SK-N-SH (cell line): Measurements from ENCODE around the gene CAPN9. TPM values are rescaled to one million over a fixed set of nuclear protein-coding genes. Genes with fewer than 3 reads are reported as not detected.

Source experiments
- CTCF ChIA-PET: fragments of 300-600, 350-600 bp; formaldehyde crosslinking; extraction: SDS; loops from one replicate; lab custom pipeline; 2021; lab: Yijun Ruan, JAX
- POLR2A ChIA-PET: fragments of 350-600 bp; sonication (Branson Sonifier 250); formaldehyde crosslinking; extraction: SDS; loops from one replicate; lab custom pipeline; 2020; ENCODE audit warnings: antibody characterized with exemption, inconsistent platforms; lab: Yijun Ruan, JAX
- DNase-seq: peaks from one replicate; pipeline ENCODE4 v3.0.0; 2012
- H2AFZ ChIP-seq: fragments of 200-600 bp; sonication (generic); 2 replicates; pipeline ENCODE4 v1.8.1; 2016; ENCODE audit warnings: antibody characterized with exemption, mild to moderate bottlenecking, low read depth
- H3F3A ChIP-seq: fragments of 200-600 bp; sonication (generic); replicated peaks from 2 replicates; pipeline ENCODE3; 2016; ENCODE audit warnings: antibody characterized with exemption, mild to moderate bottlenecking; ENCODE audit not compliant: insufficient read depth
- H3K27ac ChIP-seq, 2 experiments: fragments of 200-500 bp in 1 of 2; fragments of 200-600 bp in 1 of 2; sonication (Bioruptor generic) in 1 of 2; sonication (generic), shearing (Covaris generic) in 1 of 2; 2 replicates each; pipeline versions ENCODE4 v1.5.1 to v1.6.1; 2014 to 2016; ENCODE audit warnings: low read depth in 2 of 2, inconsistent platforms in 1 of 2, low read length in 1 of 2, mild to moderate bottlenecking in 1 of 2, mixed read lengths in 1 of 2
- H3K27me3 ChIP-seq: fragments of 200-600 bp; sonication (generic), shearing (Covaris generic); 2 replicates; pipeline ENCODE4 v1.6.1; 2016; ENCODE audit warnings: mixed run types; ENCODE audit not compliant: insufficient read depth
- H3K36me3 ChIP-seq, 2 experiments: fragments of 200-500 bp in 1 of 2; fragments of 200-600 bp in 1 of 2; sonication (Bioruptor generic) in 1 of 2; sonication (generic) in 1 of 2; replicated peaks in 1 of 2; 2 replicates each; pipeline versions ENCODE3 to v1.5.1; 2014 to 2016; ENCODE audit warnings: low read length in 1 of 2, mild to moderate bottlenecking in 1 of 2; ENCODE audit not compliant: insufficient read depth in 2 of 2, control insufficient read depth in 1 of 2
- H3K4me1 ChIP-seq, 2 experiments: fragments of 200-500 bp in 1 of 2; fragments of 200-600 bp in 1 of 2; sonication (Bioruptor generic) in 1 of 2; sonication (generic), shearing (Covaris generic) in 1 of 2; 2 replicates each; pipeline versions ENCODE4 v1.5.1 to v1.6.1; 2014 to 2016; ENCODE audit warnings: low read depth in 1 of 2, low read length in 1 of 2, mixed run types in 1 of 2; ENCODE audit not compliant: insufficient read depth in 2 of 2, control insufficient read depth in 1 of 2
- H3K4me2 ChIP-seq: fragments of 200-600 bp; sonication (generic), shearing (Covaris generic); 2 replicates; pipeline ENCODE4 v1.6.1; 2017; ENCODE audit warnings: mixed run types
- H3K4me3 ChIP-seq, 2 experiments: fragments of 200-500 bp in 1 of 2; fragments of 200-600 bp in 1 of 2; sonication (Bioruptor generic) in 1 of 2; sonication (generic), shearing (Covaris generic) in 1 of 2; 2 replicates each; pipeline versions ENCODE4 v1.5.1 to v1.8.1; 2014 to 2016; ENCODE audit warnings: low read depth in 2 of 2, inconsistent platforms in 1 of 2, low read length in 1 of 2, mild to moderate bottlenecking in 1 of 2, mixed read lengths in 1 of 2, moderate library complexity in 1 of 2
- H3K79me2 ChIP-seq: fragments of 200-600 bp; sonication (generic); 2 replicates; pipeline ENCODE4 v1.8.1; 2017; ENCODE audit warnings: mild to moderate bottlenecking; ENCODE audit not compliant: insufficient read depth
- H3K9ac ChIP-seq: fragments of 200-600 bp; sonication (generic); 2 replicates; pipeline ENCODE4 v1.6.1; 2017; ENCODE audit warnings: mixed run types
- H3K9me2 ChIP-seq: fragments of 200-600 bp; sonication (generic); 2 replicates; pipeline ENCODE4 v1.6.1; 2017; ENCODE audit warnings: mixed run types
- H3K9me3 ChIP-seq: fragments of 200-600 bp; sonication (generic); 2 replicates; pipeline ENCODE4 v1.6.1; 2017; ENCODE audit warnings: mixed run types, mild to moderate bottlenecking, moderate library complexity
- H4K20me1 ChIP-seq: fragments of 200-600 bp; sonication (generic); 2 replicates; pipeline ENCODE4 v1.6.1; 2017; ENCODE audit warnings: mild to moderate bottlenecking, mixed run types; ENCODE audit not compliant: insufficient read depth
- CTCF ChIP-seq: fragments of 200-600 bp; sonication (generic); IDR thresholded peaks from 2 replicates; pipeline ENCODE4 v1.6.1; 2017; ENCODE audit warnings: antibody characterized with exemption, mild to moderate bottlenecking, moderate library complexity
- ELF1 ChIP-seq: IDR thresholded peaks from 2 replicates; pipeline ENCODE4 v1.4.0; 2012
- EP300 ChIP-seq, 2 experiments: IDR thresholded peaks; 2 replicates each; pipeline versions ENCODE4 v1.4.0 to v1.6.1; 2012; ENCODE audit warnings: borderline replicate concordance in 1 of 2, low read depth in 1 of 2, low read length in 1 of 2
- FOSL2 ChIP-seq: IDR thresholded peaks from 2 replicates; pipeline ENCODE4 v1.4.0; 2012; ENCODE audit warnings: low read depth, mild to moderate bottlenecking, moderate library complexity, borderline replicate concordance
- FOXJ3 ChIP-seq: sonication (generic); formaldehyde crosslinking; IDR thresholded peaks from 2 replicates; pipeline ENCODE4 v1.5.1; 2020; ENCODE audit warnings: mild to moderate bottlenecking, missing genetic modification reagents
- FOXM1 ChIP-seq: IDR thresholded peaks from 2 replicates; pipeline ENCODE4 v1.4.0; 2012; ENCODE audit warnings: low read depth, mild to moderate bottlenecking
- GATA2 ChIP-seq: sonication (generic); formaldehyde crosslinking; IDR thresholded peaks from 2 replicates; pipeline ENCODE4 v1.5.0; 2020; ENCODE audit warnings: mild to moderate bottlenecking, missing genetic modification reagents
- IRF3 ChIP-seq: fragments of 150-350 bp; IDR thresholded peaks from 2 replicates; pipeline ENCODE4 v1.6.1; 2016; ENCODE audit warnings: mild to moderate bottlenecking, low read depth, low read length
- NFIC ChIP-seq: IDR thresholded peaks from 2 replicates; pipeline ENCODE4 v1.4.0; 2012; ENCODE audit warnings: borderline replicate concordance
- NRF1 ChIP-seq: IDR thresholded peaks from 2 replicates; pipeline ENCODE4 v1.6.1; 2012; ENCODE audit warnings: low read depth, mild to moderate bottlenecking, low read length
- PBX3 ChIP-seq: IDR thresholded peaks from 2 replicates; pipeline ENCODE4; 2012
- POLR2AphosphoS5 ChIP-seq: IDR thresholded peaks from 2 replicates; pipeline ENCODE4 v1.6.1; 2012; ENCODE audit warnings: low read depth, low read length
- RAD21 ChIP-seq: IDR thresholded peaks from 2 replicates; pipeline ENCODE4 v1.6.1; 2012; ENCODE audit warnings: mild to moderate bottlenecking, low read length
- RCOR1 ChIP-seq: fragments of 150-350 bp; IDR thresholded peaks from 2 replicates; pipeline ENCODE4 v1.6.1; 2017; ENCODE audit warnings: antibody characterized with exemption, low read length
- RFX5 ChIP-seq: IDR thresholded peaks from 2 replicates; pipeline ENCODE4 v1.6.1; 2012; ENCODE audit warnings: mild to moderate bottlenecking, improper control_type of control experiment, low read length
- SMC3 ChIP-seq: IDR thresholded peaks from 2 replicates; pipeline ENCODE4 v1.6.1; 2012; ENCODE audit warnings: low read depth, low read length, improper control_type of control experiment
- TEAD4 ChIP-seq: IDR thresholded peaks from 2 replicates; pipeline ENCODE4 v1.4.0; 2012; ENCODE audit warnings: mild to moderate bottlenecking, borderline replicate concordance; ENCODE audit not compliant: insufficient read depth
- USF2 ChIP-seq: fragments of 150-350 bp; IDR thresholded peaks from 2 replicates; pipeline ENCODE4 v1.6.1; 2017; ENCODE audit warnings: antibody characterized with exemption, low read length, low read depth, borderline replicate concordance
- WGBS: methylation state at CpG from one replicate; pipeline ENCODE4 v1.1.6; 2017; ENCODE audit warnings: low lambda C conversion rate; 5-methylcytosine and 5-hydroxymethylcytosine counted together
- polyA plus RNA-seq, 3 experiments: library from polyadenylated mRNA; depleted of rRNA; stranded (reverse); fragments of >200 nt; gene quantifications; 2 replicates each; pipeline ENCODE4 v1.2.3, GENCODE V29; 2012

CAPN9 gene
- polyA plus RNA-seq, 1 of the 3 experiments (the other 2 are of a cell fraction): not detected

GRCh38 chr1:230797376-230797920, 50.3 kb downstream of the CAPN9 start:
- Histone ChIP-seq H3K9me2 (no peaks in the 10 kb centered on the region), H3K4me1 (no peaks in the 10 kb centered on the region), H3K4me2 (no peak overlapping the region), H3K27me3 (no peaks in the 10 kb centered on the region), H3F3A (no peaks in the 10 kb centered on the region), H3K9me3 (no peaks in the 10 kb centered on the region), H3K9ac (no peak overlapping the region), H3K27ac (no peak overlapping the region), H4K20me1 (no peaks in the 10 kb centered on the region), H2AFZ (no peak overlapping the region), H3K79me2 (no peaks in the 10 kb centered on the region), H3K36me3 (no peaks in the 10 kb centered on the region), H3K4me3 (no peak overlapping the region)
- DNase-seq: no peak
- ChIA-PET CTCF (interaction anchor here (0.7 to 3.2 kb wide), 29 partner anchors 8 to 429 kb away, joined by 3 to 29 read pairs (median 3); partner anchors contain the start of gene TRIM67), POLR2A (no interaction called here)
- WGBS: 65% methylated on average over 12 of the region's 13 CpGs
- TF ChIP-seq FOXM1: no peak
- TF ChIP-seq GATA2 (CRISPR knock-in tag): no peak
- TF ChIP-seq FOXJ3 (CRISPR knock-in tag): no peak
- no peak for TF ChIP-seq USF2
- no peak for TF ChIP-seq PBX3
- TF ChIP-seq NFIC: no peak
- no peak for TF ChIP-seq SMC3
- TF ChIP-seq CTCF: no peak
- TF ChIP-seq RAD21: no peak
- no peak for TF ChIP-seq NRF1
- TF ChIP-seq RCOR1: no peak
- no peak for TF ChIP-seq EP300 (IDR thresholded peaks at IDR 0.05; ENCODE audit: borderline replicate concordance in 1 of 2, low read depth in 1 of 2, low read length in 1 of 2)
- TF ChIP-seq RFX5: no peak
- TF ChIP-seq POLR2AphosphoS5: no peak

GRCh38 chr1:230797942-230798365, 50.8 kb downstream of the CAPN9 start:
- H3K27me3 ChIP-seq: no peaks in the 10 kb centered on the region
- H3K9ac ChIP-seq: no peak overlapping the region
- no peaks in the 10 kb centered on the region for H3K36me3 ChIP-seq
- peak; percentile 55 for DNase-seq
- H3F3A ChIP-seq: no peaks in the 10 kb centered on the region
- POLR2A ChIA-PET: no interaction called here
- no peak overlapping the region for H2AFZ ChIP-seq
- H3K4me2 ChIP-seq: no peak overlapping the region
- CTCF ChIA-PET: interaction anchor here (0.6 to 3.2 kb wide), 28 partner anchors 8 to 428 kb away, joined by 3 to 29 read pairs (median 3); no protein-coding TSS in a partner anchor
- H3K79me2 ChIP-seq: no peaks in the 10 kb centered on the region
- no peaks in the 10 kb centered on the region for H4K20me1 ChIP-seq
- H3K9me2 ChIP-seq: no peaks in the 10 kb centered on the region
- WGBS: 66% methylated on average over 6 of the region's 7 CpGs
- H3K4me3 ChIP-seq: no peak overlapping the region; a peak in 1 of 4 replicates
- H3K27ac ChIP-seq: no peak overlapping the region
- H3K9me3 ChIP-seq: no peaks in the 10 kb centered on the region
- no peaks in the 10 kb centered on the region for H3K4me1 ChIP-seq
- no peak for TF ChIP-seq IRF3
- no peak for TF ChIP-seq PBX3
- no peak for TF ChIP-seq NRF1
- no peak for TF ChIP-seq RCOR1
- TF ChIP-seq SMC3: peak; percentile 93
- TF ChIP-seq FOSL2: no peak
- TF ChIP-seq RAD21: peak; percentile 82
- TF ChIP-seq CTCF: peak; percentile 74
- TF ChIP-seq ELF1: no peak
- TF ChIP-seq TEAD4: no peak
